GM12878 (cell line): ENCODE measurements around the gene AK8.

ENCODE experiments used
- BHLHE40 ChIP-seq, 2 experiments: fragments of 450-650 bp in 1 of 2; IDR thresholded peaks; 2 replicates each; pipeline ENCODE4 v1.6.1; 2011 to 2017; ENCODE audit warnings: low read depth in 2 of 2, borderline replicate concordance in 1 of 2, improper control_type of control experiment in 1 of 2, low read length in 1 of 2, mild to moderate bottlenecking in 1 of 2
- EZH2 ChIP-seq: IDR thresholded peaks from 2 replicates; pipeline ENCODE4 v1.6.1; 2012; ENCODE audit warnings: low read depth, mild to moderate bottlenecking, control low read depth, inconsistent platforms, low read length, borderline replicate concordance; ENCODE audit not compliant: control insufficient read depth
- FOXK2 ChIP-seq: fragments of 450-650 bp; IDR thresholded peaks from 2 replicates; pipeline ENCODE4 v1.6.1; 2017; ENCODE audit warnings: mild to moderate bottlenecking, moderate library complexity
- IRF5 ChIP-seq: fragments of 450-650 bp; IDR thresholded peaks from 2 replicates; pipeline ENCODE4 v1.6.1; 2017; ENCODE audit warnings: borderline replicate concordance
- POU2F2 ChIP-seq: IDR thresholded peaks from 3 replicates; pipeline ENCODE4 v1.6.1; 2011; ENCODE audit warnings: low read depth, mild to moderate bottlenecking, low read length, borderline replicate concordance
- RAD21 ChIP-seq: IDR thresholded peaks from 2 replicates; pipeline ENCODE4 v1.6.1; 2011; ENCODE audit warnings: mild to moderate bottlenecking, low read depth, low read length, moderate library complexity; ENCODE audit not compliant: insufficient read depth
- TF ChIP-seq, protein P1 (sequence below): fragments of 450-650 bp; IDR thresholded peaks from 2 replicates; pipeline ENCODE4 v1.6.1; 2016; ENCODE audit warnings: mild to moderate bottlenecking, moderate library complexity, borderline replicate concordance
- TF ChIP-seq, protein P2 (sequence below), 3 experiments: IDR thresholded peaks in 2 of 3; conservative IDR thresholded peaks in 1 of 3; 2 replicates each; pipeline ENCODE4 v1.5.1; 2011; ENCODE audit warnings: low read depth in 3 of 3, low read length in 3 of 3, mild to moderate bottlenecking in 3 of 3, control low read depth in 2 of 3, moderate library complexity in 2 of 3, inconsistent platforms in 1 of 3, mixed read lengths in 1 of 3; ENCODE audit not compliant: control insufficient read depth in 2 of 3, insufficient read depth in 1 of 3; ENCODE audit errors: extremely low read depth in 1 of 3

GRCh38 chr9:132728071-132728470, 150.0 kb downstream of the AK8 start:
- TF ChIP-seq FOXK2 (no peak), EZH2 (no peak), RAD21 (no peak), IRF5 (no peak), POU2F2 (no peak), BHLHE40 (IDR thresholded peaks at IDR 0.05; ENCODE audit: borderline replicate concordance in 1 of 2, low read depth in 2 of 2, low read length in 1 of 2) (no peak)
- TF ChIP-seq, protein P1, sequence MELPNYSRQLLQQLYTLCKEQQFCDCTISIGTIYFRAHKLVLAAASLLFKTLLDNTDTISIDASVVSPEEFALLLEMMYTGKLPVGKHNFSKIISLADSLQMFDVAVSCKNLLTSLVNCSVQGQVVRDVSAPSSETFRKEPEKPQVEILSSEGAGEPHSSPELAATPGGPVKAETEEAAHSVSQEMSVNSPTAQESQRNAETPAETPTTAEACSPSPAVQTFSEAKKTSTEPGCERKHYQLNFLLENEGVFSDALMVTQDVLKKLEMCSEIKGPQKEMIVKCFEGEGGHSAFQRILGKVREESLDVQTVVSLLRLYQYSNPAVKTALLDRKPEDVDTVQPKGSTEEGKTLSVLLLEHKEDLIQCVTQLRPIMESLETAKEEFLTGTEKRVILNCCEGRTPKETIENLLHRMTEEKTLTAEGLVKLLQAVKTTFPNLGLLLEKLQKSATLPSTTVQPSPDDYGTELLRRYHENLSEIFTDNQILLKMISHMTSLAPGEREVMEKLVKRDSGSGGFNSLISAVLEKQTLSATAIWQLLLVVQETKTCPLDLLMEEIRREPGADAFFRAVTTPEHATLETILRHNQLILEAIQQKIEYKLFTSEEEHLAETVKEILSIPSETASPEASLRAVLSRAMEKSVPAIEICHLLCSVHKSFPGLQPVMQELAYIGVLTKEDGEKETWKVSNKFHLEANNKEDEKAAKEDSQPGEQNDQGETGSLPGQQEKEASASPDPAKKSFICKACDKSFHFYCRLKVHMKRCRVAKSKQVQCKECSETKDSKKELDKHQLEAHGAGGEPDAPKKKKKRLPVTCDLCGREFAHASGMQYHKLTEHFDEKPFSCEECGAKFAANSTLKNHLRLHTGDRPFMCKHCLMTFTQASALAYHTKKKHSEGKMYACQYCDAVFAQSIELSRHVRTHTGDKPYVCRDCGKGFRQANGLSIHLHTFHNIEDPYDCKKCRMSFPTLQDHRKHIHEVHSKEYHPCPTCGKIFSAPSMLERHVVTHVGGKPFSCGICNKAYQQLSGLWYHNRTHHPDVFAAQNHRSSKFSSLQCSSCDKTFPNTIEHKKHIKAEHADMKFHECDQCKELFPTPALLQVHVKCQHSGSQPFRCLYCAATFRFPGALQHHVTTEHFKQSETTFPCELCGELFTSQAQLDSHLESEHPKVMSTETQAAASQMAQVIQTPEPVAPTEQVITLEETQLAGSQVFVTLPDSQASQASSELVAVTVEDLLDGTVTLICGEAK = no peak
- TF ChIP-seq, protein P2, sequence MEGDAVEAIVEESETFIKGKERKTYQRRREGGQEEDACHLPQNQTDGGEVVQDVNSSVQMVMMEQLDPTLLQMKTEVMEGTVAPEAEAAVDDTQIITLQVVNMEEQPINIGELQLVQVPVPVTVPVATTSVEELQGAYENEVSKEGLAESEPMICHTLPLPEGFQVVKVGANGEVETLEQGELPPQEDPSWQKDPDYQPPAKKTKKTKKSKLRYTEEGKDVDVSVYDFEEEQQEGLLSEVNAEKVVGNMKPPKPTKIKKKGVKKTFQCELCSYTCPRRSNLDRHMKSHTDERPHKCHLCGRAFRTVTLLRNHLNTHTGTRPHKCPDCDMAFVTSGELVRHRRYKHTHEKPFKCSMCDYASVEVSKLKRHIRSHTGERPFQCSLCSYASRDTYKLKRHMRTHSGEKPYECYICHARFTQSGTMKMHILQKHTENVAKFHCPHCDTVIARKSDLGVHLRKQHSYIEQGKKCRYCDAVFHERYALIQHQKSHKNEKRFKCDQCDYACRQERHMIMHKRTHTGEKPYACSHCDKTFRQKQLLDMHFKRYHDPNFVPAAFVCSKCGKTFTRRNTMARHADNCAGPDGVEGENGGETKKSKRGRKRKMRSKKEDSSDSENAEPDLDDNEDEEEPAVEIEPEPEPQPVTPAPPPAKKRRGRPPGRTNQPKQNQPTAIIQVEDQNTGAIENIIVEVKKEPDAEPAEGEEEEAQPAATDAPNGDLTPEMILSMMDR (IDR thresholded peaks at IDR 0.05 in 2 of 3, conservative IDR thresholded peaks at IDR 0.05 in 1 of 3; ENCODE audit: control insufficient read depth in 2 of 3, extremely low read depth in 1 of 3, insufficient read depth in 1 of 3, low read depth in 3 of 3, low read length in 3 of 3) = no peak
